Heart left ventricle (tissue), 16 donors: ENCODE data around the gene UBL7. TPM values are rescaled to one million over a fixed set of nuclear protein-coding genes. Genes with fewer than 3 reads are reported as not detected.

Experiments used
- ATAC-seq, 4 donors: fragments of 200-7000 bp; cut with Tn5 transposase; one replicate each; pipeline ENCODE4 v1.9.1; 2020 to 2022; ENCODE audit warnings: moderate library complexity in 4 of 4, mild to moderate bottlenecking in 3 of 4, moderate number of reproducible peaks in 1 of 4
- DNase-seq, 5 donors: peaks; one replicate each; pipeline ENCODE4 v3.0.0-alpha.2; 2020
- H3K27ac ChIP-seq, 12 donors: fragments of 200-600 bp; sonication (generic) in 4 of 12; one replicate each; pipeline versions ENCODE4 v1.5.0 to v1.8.0; 2016 to 2022; ENCODE audit warnings: mild to moderate bottlenecking in 2 of 12
- H3K27me3 ChIP-seq, 9 donors: fragments of 200-600 bp; sonication (generic) in 2 of 9; one replicate each; pipeline versions ENCODE4 v1.5.1 to v1.8.0; 2016 to 2022; ENCODE audit warnings: mild to moderate bottlenecking in 3 of 9
- H3K36me3 ChIP-seq, 9 donors: fragments of 200-600 bp; sonication (generic) in 2 of 9; one replicate each; pipeline versions ENCODE4 v1.5.0 to v1.8.0; 2018 to 2022; ENCODE audit warnings: mild to moderate bottlenecking in 2 of 9
- H3K4me1 ChIP-seq, 12 donors: fragments of 200-600 bp; sonication (generic) in 4 of 12; one replicate each; pipeline versions ENCODE4 v1.5.0 to v1.8.0; 2016 to 2022; ENCODE audit warnings: mild to moderate bottlenecking in 3 of 12
- H3K4me3 ChIP-seq, 12 donors: fragments of 200-600 bp; sonication (generic) in 4 of 12; one replicate each; pipeline versions ENCODE4 v1.5.0 to v1.8.0; 2017 to 2022; ENCODE audit warnings: mild to moderate bottlenecking in 9 of 12, moderate library complexity in 4 of 12
- H3K9me3 ChIP-seq, 12 donors: fragments of 200-600 bp; sonication (generic) in 4 of 12; one replicate each; pipeline versions ENCODE4 v1.5.0 to v1.8.0; 2016 to 2022; ENCODE audit warnings: mild to moderate bottlenecking in 1 of 12
- CTCF ChIP-seq, 12 donors: fragments of 200-600 bp; sonication (generic) in 4 of 12; IDR thresholded peaks; one replicate each; pipeline versions ENCODE4 v1.5.0 to v1.8.0; 2018 to 2022; ENCODE audit warnings: antibody characterized with exemption in 12 of 12, mild to moderate bottlenecking in 5 of 12
- POLR2A ChIP-seq, 2 donors: fragments of 450-650 bp; IDR thresholded peaks; one replicate each; pipeline ENCODE4 v1.6.1; 2017; ENCODE audit warnings: antibody characterized with exemption in 2 of 2, mild to moderate bottlenecking in 2 of 2, moderate library complexity in 2 of 2
- WGBS, 4 donors: extraction: QIAGEN DNeasy Blood & Tissue Kit in 2 of 4; methylation state at CpG; one replicate each; pipeline versions ENCODE4 v1.1.5 to v1.1.7; 2013 to 2018; 5-methylcytosine and 5-hydroxymethylcytosine counted together
- intact Hi-C, 10 donors: fragments of 100-400 bp; cut with DNase I; formaldehyde crosslinking; loops; one replicate each; pipeline versions ENCODE4 v1.11.1 to v1.14.2; 2022
- polyA plus RNA-seq, 2 donors: library from polyadenylated mRNA; stranded (reverse); fragments of 200-250 nt; gene quantifications; one replicate each; pipeline ENCODE4 v1.2.3, GENCODE V29; 2013
- total RNA-seq, 9 donors: library from RNA; depleted of rRNA in 2 of 9; stranded (reverse); fragments of >200 nt in 2 of 9; fragmentation: NEBNext Ultra II Directional in 3 of 9; extraction: Animal tissue kit (Norgen Biotek cat#: 25700) in 3 of 9; gene quantifications; one replicate each; pipeline versions ENCODE4 v1.1.0 to v1.2.4, GENCODE V29; 2016 to 2023
- donor health status: ischemic (EF 13 %, LVEDD 7.1; RV severe dilation, severe dysfunction).
- donor health status: healthy with polysubstance abuse.
- donor health status: DM: no; HTN: yes; CAD: no.
- donor health status: DM: no; HTN: no; CAD: no.
- donor health status: ischemic (EF 25% LVEDD 6.9; RV normal size, moderate dysfunction).
- donor health status: ischemic (EF 25% LVEDD 5.7; RV mildly dilated, moderate dysfunction).
- donor health status: healthy.
- donor health status: DM: yes; HTN: yes; CAD: no.
- donor health status: ischemic (EF 35%, LVEDD 5.7; RV mildly dilated, moderate dysfunction).
- donor health status: nonischemic (EF 11% LVEDD 7.7; RV severe dilation, severe dysfunction).
- donor health status: DM: yes; HTN: yes; CAD: no.
- donor health status: PGD.
- donor health status: ischemic (EF 29% LVEDD 5.4; RV normal size, mild dysfunction).
- donor health status: nonischemic (EF 23%, LVEDD 6.1; RV moderate dilation, normal function).

Gene UBL7
- total and polyA plus RNA-seq, 11 donors, result 40.6 to 102 (median 49.5) TPM

- DNase-seq (no peak), ATAC-seq (no peak)
- Histone ChIP-seq H3K4me3 (no peak overlapping the region), H3K36me3 (peaks cover 0 to 11% (median 0%) of the 10 kb centered on the region in 9 donors), H3K27me3 (no peaks in the 10 kb centered on the region), H3K9me3 (no peaks in the 10 kb centered on the region), H3K4me1 (peaks cover 0 to 22% (median 9%) of the 10 kb centered on the region in 12 donors), H3K27ac (no peak overlapping the region)
- intact Hi-C loops, result no loop called here
- TF ChIP-seq CTCF (IDR thresholded peaks at IDR 0.05), result no peak
- no peak for TF ChIP-seq POLR2A (IDR thresholded peaks at IDR 0.05)
- WGBS, 4 donors, result 95 to 97% (median 97%) methylated on average over 12 of the region's 12 CpGs
Observed at GRCh38 chr15:74414603-74415338, 46.2 kb downstream of the UBL7 start.

DNA sequence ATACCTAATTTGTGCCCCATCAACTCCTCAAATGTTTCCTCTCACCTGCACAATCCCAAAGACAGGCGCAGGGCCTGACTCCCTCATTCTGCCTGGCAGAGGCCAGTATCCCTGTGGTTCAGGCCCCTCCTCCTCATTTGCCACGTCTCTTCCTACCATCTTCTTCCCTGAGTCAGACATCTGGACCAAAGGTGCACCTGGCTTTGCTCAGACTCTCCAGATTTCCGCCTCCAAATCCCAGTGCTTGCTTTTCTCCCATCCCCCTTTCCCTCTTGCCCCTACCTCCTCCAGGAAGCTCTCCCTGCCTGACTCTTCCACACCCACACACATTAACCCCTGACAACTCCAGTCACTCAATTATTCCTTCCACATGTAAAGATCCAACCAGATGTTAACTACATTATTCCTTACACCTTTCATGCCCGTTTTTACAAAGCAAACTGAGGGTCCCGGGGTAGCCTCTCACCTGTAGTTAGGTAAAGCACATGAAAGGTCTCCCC is 46.8 kb downstream of the UBL7 start:
- H3K4me3 ChIP-seq, result no peak overlapping the region
- H3K27me3 ChIP-seq, result no peaks in the 10 kb centered on the region
- no peak overlapping the region for H3K27ac ChIP-seq
- DNase-seq (no peak), ATAC-seq (no peak)
- 79 to 96% (median 93%) methylated on average over 5 of the region's 5 CpGs for WGBS, 4 donors
- peaks cover 0 to 11% (median 0%) of the 10 kb centered on the region in 9 donors for H3K36me3 ChIP-seq
- intact Hi-C loops, result no loop called here
- TF ChIP-seq POLR2A (IDR thresholded peaks at IDR 0.05), result no peak
- TF ChIP-seq CTCF (IDR thresholded peaks at IDR 0.05), result no peak
- no peaks in the 10 kb centered on the region for H3K9me3 ChIP-seq
- peaks cover 0 to 18% (median 8%) of the 10 kb centered on the region in 12 donors for H3K4me1 ChIP-seq

DNA sequence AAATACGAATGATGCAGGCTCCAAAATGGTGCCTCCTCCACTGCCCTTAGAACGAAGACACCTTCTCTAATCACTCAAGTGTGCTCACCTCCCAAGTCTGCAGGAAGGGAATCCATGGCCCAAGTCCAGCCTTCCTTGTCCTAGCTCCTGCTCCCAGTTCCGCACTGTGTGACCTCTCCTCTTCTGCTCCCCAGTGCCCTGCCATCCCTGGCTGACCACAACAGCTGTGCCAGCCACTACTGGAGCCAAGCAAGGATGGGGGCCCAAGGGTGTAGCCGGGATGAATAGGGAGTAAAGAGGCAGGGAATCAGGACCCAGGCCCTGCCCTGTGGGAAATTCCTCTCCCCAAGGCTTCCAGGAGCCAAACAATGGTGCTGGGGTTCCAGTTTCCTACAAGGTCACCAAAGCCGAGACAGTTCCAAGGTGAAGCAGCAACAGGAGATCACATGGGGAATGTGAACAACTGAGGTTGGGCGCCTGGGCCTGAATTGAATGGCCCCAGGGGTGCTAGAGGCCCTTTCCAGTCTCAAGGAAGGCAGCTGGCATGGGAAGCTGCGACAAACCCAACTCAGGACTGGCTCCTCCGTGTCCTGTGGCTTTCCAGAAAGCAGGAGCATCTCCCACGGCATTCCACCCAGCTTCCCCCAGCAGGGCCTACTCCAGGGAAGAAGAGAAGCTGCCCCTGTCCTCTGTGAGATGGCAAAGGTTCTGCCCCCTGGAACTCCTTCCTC is 47.4 kb downstream of the UBL7 start:
- no peak for TF ChIP-seq POLR2A (IDR thresholded peaks at IDR 0.05)
- no peak for TF ChIP-seq CTCF (IDR thresholded peaks at IDR 0.05)
- Histone ChIP-seq H3K4me1 (peaks cover 0 to 18% (median 8%) of the 10 kb centered on the region in 12 donors), H3K27ac (no peak overlapping the region)

GRCh38 chr15:74412159-74412558 is 48.8 kb downstream of the UBL7 start:
- intact Hi-C loops, result no loop called here
- Histone ChIP-seq H3K27ac (no peak overlapping the region), H3K4me1 (peaks cover 0 to 7% (median 2%) of the 10 kb centered on the region in 12 donors), H3K27me3 (no peaks in the 10 kb centered on the region), H3K36me3 (peaks cover 0 to 11% (median 0%) of the 10 kb centered on the region in 9 donors), H3K9me3 (no peaks in the 10 kb centered on the region), H3K4me3 (no peak overlapping the region)
- TF ChIP-seq CTCF (IDR thresholded peaks at IDR 0.05) (no peak), POLR2A (IDR thresholded peaks at IDR 0.05) (no peak)
- 72 to 77% (median 75%) methylated on average over 6 of the region's 6 CpGs for WGBS, 4 donors
- ATAC-seq (no peak), DNase-seq (no peak)

More for the DNA sequence above, 47.4 kb downstream of the UBL7 start:
- H3K4me3 ChIP-seq, result no peak overlapping the region
- H3K36me3 ChIP-seq, result peaks cover 0 to 11% (median 0%) of the 10 kb centered on the region in 9 donors
- DNase-seq, result no peak
- H3K9me3 ChIP-seq, result no peaks in the 10 kb centered on the region
- 75 to 91% (median 89%) methylated on average over 5 to 9 of the region's 9 CpGs for whole genome bisulfite sequencing, 4 donors
- no peaks in the 10 kb centered on the region for H3K27me3 ChIP-seq
- intact Hi-C loops, result no loop called here
- ATAC-seq, result no peak
